Measurements from ENCODE around the gene WDR46. TPM values are rescaled to one million over a fixed set of nuclear protein-coding genes. Genes with fewer than 3 reads are reported as not detected.

The WDR46 gene
- total RNA-seq, 2 donors from 2014 or later = 41.3 to 47.2 TPM

GRCh38 chr6:33305052-33305451 is 16.0 kb upstream of the WDR46 start:
- no peak for TF ChIP-seq POLR2AphosphoS5 (IDR thresholded peaks at IDR 0.05)
- TF ChIP-seq POLR2A (IDR thresholded peaks at IDR 0.05) = no peak
- TF ChIP-seq CTCF (IDR thresholded peaks at IDR 0.05) = no peak
- DNase-seq (ENCODE audit: low spot score) = no peak
- 69% methylated on average over 8 of the region's 8 CpGs for WGBS
- Histone ChIP-seq H3K9me3 (no peaks in the 10 kb centered on the region), H3K27me3 (replicated peaks; ENCODE audit: insufficient read depth) (no peaks in the 10 kb centered on the region), H3K27ac (no peak overlapping the region), H3K4me3 (no peak overlapping the region), H3K36me3 (peaks cover 3 to 4% of the 10 kb centered on the region in 2 donors), H3K4me1 (replicated peaks) (no peaks in the 10 kb centered on the region)
- intact Hi-C loops (cut with DNase I) = no loop called here

- no peak overlapping the region for H3K27ac ChIP-seq
- TF ChIP-seq POLR2A (IDR thresholded peaks at IDR 0.05) = no peak
- TF ChIP-seq CTCF (IDR thresholded peaks at IDR 0.05) = no peak
- no peak for TF ChIP-seq POLR2AphosphoS5 (IDR thresholded peaks at IDR 0.05)
- no peak for DNase-seq (ENCODE audit: low spot score)
- H3K4me1 ChIP-seq (replicated peaks) = no peaks in the 10 kb centered on the region
- peaks cover 3 to 4% of the 10 kb centered on the region in 2 donors for H3K36me3 ChIP-seq
- 81% methylated on average over 11 of the region's 16 CpGs for WGBS
- H3K27me3 ChIP-seq (replicated peaks; ENCODE audit: insufficient read depth) = no peaks in the 10 kb centered on the region
- no peak overlapping the region for H3K4me3 ChIP-seq
- H3K9me3 ChIP-seq = no peaks in the 10 kb centered on the region
- intact Hi-C loops (cut with DNase I) = no loop called here
Measured at GRCh38 chr6:33304216-33304615, 15.2 kb upstream of the WDR46 start.

DNA sequence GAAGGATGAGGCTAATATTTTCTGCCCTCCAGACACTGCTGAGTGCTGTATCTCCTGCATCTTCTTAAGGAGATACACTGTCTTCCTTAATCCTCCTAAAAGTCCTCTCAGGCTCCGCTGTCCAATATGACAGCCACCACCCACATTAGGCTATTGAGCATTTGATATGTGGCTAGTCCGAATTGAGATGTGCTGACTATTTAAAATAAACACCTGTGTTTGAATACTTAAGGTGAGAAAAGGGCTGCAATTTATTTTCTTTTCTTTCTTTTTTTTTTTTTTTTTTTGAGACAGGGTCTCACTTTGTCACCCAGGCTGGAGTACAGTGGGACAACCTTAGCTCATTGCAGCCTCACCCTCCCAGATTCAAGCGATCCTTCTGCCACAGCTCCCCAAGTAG is 12.8 kb upstream of the WDR46 start:
- TF ChIP-seq POLR2AphosphoS5 (IDR thresholded peaks at IDR 0.05) = no peak
- no peak for DNase-seq (ENCODE audit: low spot score)
- Histone ChIP-seq H3K9me3 (no peaks in the 10 kb centered on the region), H3K4me3 (no peak overlapping the region), H3K27ac (no peak overlapping the region), H3K27me3 (replicated peaks; ENCODE audit: insufficient read depth) (no peaks in the 10 kb centered on the region), H3K36me3 (peaks cover 3 to 4% of the 10 kb centered on the region in 2 donors), H3K4me1 (replicated peaks) (no peaks in the 10 kb centered on the region)
- WGBS = 90% methylated on average over 3 of the region's 3 CpGs
- intact Hi-C loops (cut with DNase I) = no loop called here

- Histone ChIP-seq H3K4me1 (replicated peaks) (peaks cover 2% of the 10 kb centered on the region), H3K27me3 (replicated peaks; ENCODE audit: insufficient read depth) (no peaks in the 10 kb centered on the region), H3K27ac (peak overlapping the region; percentile 95 to 96), H3K9me3 (no peaks in the 10 kb centered on the region), H3K4me3 (peak overlapping the region; percentile 64 to 70), H3K36me3 (peaks cover 0 to 3% of the 10 kb centered on the region in 2 donors)
- TF ChIP-seq POLR2AphosphoS5 (IDR thresholded peaks at IDR 0.05) (peak; percentile 92), CTCF (IDR thresholded peaks at IDR 0.05) (peak; percentile 40 to 78 (median 76)), POLR2A (IDR thresholded peaks at IDR 0.05) (peak; percentile 51)
- WGBS = 0% methylated on average over 54 of the region's 54 CpGs
- intact Hi-C loops (cut with DNase I) = loop anchor here (2.0 kb wide), 1 partner anchor 27 kb away; the partner anchor contains the start of gene RPS18
- peak; percentile 88 for DNase-seq (ENCODE audit: low spot score)
Measured at GRCh38 chr6:33299237-33299944, 10.4 kb upstream of the WDR46 start.

DNA sequence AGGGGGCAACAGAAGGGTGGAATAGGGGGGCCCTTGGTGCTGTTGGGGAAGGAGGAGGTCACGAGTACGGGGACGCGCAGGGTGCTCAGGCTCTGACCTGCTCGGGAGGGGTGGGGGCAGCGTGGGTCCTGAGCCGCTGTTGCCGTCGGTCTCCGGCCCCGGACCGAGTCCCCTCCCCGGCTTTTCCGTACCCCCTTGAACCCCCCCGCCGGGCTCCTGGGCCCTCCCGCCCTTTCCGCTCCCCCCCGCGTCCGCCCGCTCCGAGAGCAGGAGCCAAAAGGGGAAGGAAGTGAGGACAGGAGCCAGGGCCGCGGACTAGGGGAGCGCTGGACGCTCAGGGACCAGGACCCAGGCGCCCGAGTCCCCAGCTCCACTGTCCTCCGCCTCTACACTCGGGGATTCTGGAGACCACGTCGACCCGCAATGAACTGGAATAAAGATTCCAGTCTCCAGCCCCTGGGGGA is 9.8 kb upstream of the WDR46 start, which contains the start of gene RGL2:
TSS of gene RGL2 (minus strand) at position 170 of the 464 bp plus-strand sequence. CDS start 332 bp downstream, outside the sequence.
- H3K4me3 ChIP-seq = peak within 1 kb of the TSS; percentile 64 to 70
- peak; percentile 82 for DNase-seq (ENCODE audit: low spot score)
- H3K9me3 ChIP-seq = no peaks in the 10 kb centered on the region
- no peaks in the 10 kb centered on the region for H3K27me3 ChIP-seq (replicated peaks; ENCODE audit: insufficient read depth)
- WGBS = 1% methylated on average over 30 of the region's 34 CpGs
- peaks cover 4% of the 10 kb centered on the region for H3K4me1 ChIP-seq (replicated peaks)
- H3K27ac ChIP-seq = peak within 1 kb of the TSS; percentile 95 to 96
- TF ChIP-seq CTCF (IDR thresholded peaks at IDR 0.05) = no peak
- no peak for TF ChIP-seq POLR2AphosphoS5 (IDR thresholded peaks at IDR 0.05)
- intact Hi-C loops (cut with DNase I) = loop anchor here (2.0 kb wide), 1 partner anchor 26 kb away; the partner anchor contains the start of gene RPS18
- H3K36me3 ChIP-seq = peaks cover 0 to 3% of the 10 kb centered on the region in 2 donors
